T-cell (primary cell): ENCODE measurements around the gene ELMO1. TPM values are rescaled to one million over a fixed set of nuclear protein-coding genes. Genes with fewer than 3 reads are reported as not detected.

ENCODE experiments used
- ATAC-seq, 4 experiments: fragments of 200-7000 bp in 3 of 4; fragments of 150-1000 bp in 1 of 4; cut with Tn5 transposase; replicated peaks in 1 of 4; 1 replicate in 3 of 4; 2 replicates in 1 of 4; pipeline ENCODE4 v1.10.0; 2021; ENCODE audit warnings: moderate library complexity in 3 of 4, mild to moderate bottlenecking in 2 of 4, moderate number of reproducible peaks in 1 of 4
- CTCF ChIA-PET, 2 donors: fragments of 300-600 bp; sonication (Branson Sonifier 250); formaldehyde crosslinking; loops; one replicate each; lab custom pipeline; 2022; ENCODE audit warnings: antibody characterized with exemption in 2 of 2; lab: Charles Lee
- POLR2A ChIA-PET, 2 donors: fragments of 300-600 bp; sonication (Branson Sonifier 250); formaldehyde crosslinking; loops; one replicate each; lab custom pipeline; 2022; ENCODE audit warnings: antibody characterized with exemption in 2 of 2; lab: Charles Lee
- DNase-seq, 35 experiments: peaks; one replicate each; pipeline versions ENCODE4 v3.0.0 to v3.0.0-alpha.2; 2013 to 2023
- H3K27ac ChIP-seq: one replicate; pipeline ENCODE4 v1.5.1; 2013; ENCODE audit warnings: low read length
- H3K27me3 ChIP-seq, 2 experiments: replicated peaks in 1 of 2; 1 replicate in 1 of 2; 2 replicates in 1 of 2; pipeline versions ENCODE4 v1.6.1 to v1.7.0; 2013; ENCODE audit warnings: low read length in 1 of 2, mixed read lengths in 1 of 2; ENCODE audit not compliant: control insufficient read depth in 2 of 2, insufficient read depth in 2 of 2; ENCODE audit errors: extremely low read depth in 1 of 2
- H3K36me3 ChIP-seq, 2 donors: 1 replicate in 1 of 2; 2 replicates in 1 of 2; pipeline versions ENCODE4 v1.6.1 to v1.7.0; 2013; ENCODE audit warnings: low read length in 1 of 2; ENCODE audit not compliant: control insufficient read depth in 2 of 2, insufficient read depth in 1 of 2; ENCODE audit errors: extremely low read depth in 1 of 2
- H3K4me1 ChIP-seq, 2 experiments: 1 replicate in 1 of 2; 2 replicates in 1 of 2; pipeline versions ENCODE4 v1.6.1 to v1.7.0; 2013; ENCODE audit warnings: low read length in 2 of 2, mixed read lengths in 1 of 2; ENCODE audit not compliant: insufficient read depth in 2 of 2, control insufficient read depth in 1 of 2; ENCODE audit errors: extremely low read depth in 1 of 2
- H3K4me3 ChIP-seq, 2 donors: 1 replicate in 1 of 2; 2 replicates in 1 of 2; pipeline versions ENCODE4 v1.5.1 to v1.7.0; 2013; ENCODE audit warnings: mild to moderate bottlenecking in 2 of 2, low read length in 1 of 2, moderate library complexity in 1 of 2; ENCODE audit not compliant: control insufficient read depth in 1 of 2; ENCODE audit errors: extremely low read depth in 1 of 2
- H3K9me3 ChIP-seq: 2 replicates; pipeline ENCODE4 v1.7.0; 2013
- H3K27ac Mint-ChIP-seq, 2 donors: one replicate each; pipeline ENCODE4 v1.8.0; 2020 to 2021; ENCODE audit warnings: mild to moderate bottlenecking in 2 of 2, mixed read lengths in 2 of 2
- H3K27me3 Mint-ChIP-seq, 2 donors: one replicate each; pipeline ENCODE4 v1.8.0; 2021 to 2022; ENCODE audit warnings: mixed read lengths in 2 of 2
- H3K36me3 Mint-ChIP-seq: one replicate; pipeline ENCODE4 v1.8.0; 2021; ENCODE audit warnings: mixed read lengths
- H3K4me1 Mint-ChIP-seq, 3 donors: one replicate each; pipeline ENCODE4 v1.8.0; 2020 to 2022; ENCODE audit warnings: mixed read lengths in 3 of 3, mild to moderate bottlenecking in 1 of 3
- H3K4me3 Mint-ChIP-seq, 3 donors: one replicate each; pipeline ENCODE4 v1.8.0; 2020 to 2022; ENCODE audit warnings: mild to moderate bottlenecking in 3 of 3, mixed read lengths in 3 of 3, moderate library complexity in 3 of 3
- H3K9me3 Mint-ChIP-seq, 3 donors: one replicate each; pipeline ENCODE4 v1.8.0; 2020 to 2022; ENCODE audit warnings: mixed read lengths in 3 of 3
- WGBS: methylation state at CpG from one replicate; pipeline ENCODE4 v1.1.5; 2013; ENCODE audit warnings: missing lambda C conversion rate; ENCODE audit not compliant: insufficient coverage; 5-methylcytosine and 5-hydroxymethylcytosine counted together
- total RNA-seq, 35 experiments: library from RNA in 6 of 35; stranded (reverse) in 6 of 35; fragments of 120-200 nt in 1 of 35; gene quantifications; one replicate each; pipeline versions ENCODE4 v1.2.1 to v1.2.4 and lab custom pipeline; 2013 to 2026

ELMO1 gene
- total RNA-seq, 5 donors from 2014 or later (not counting 1 experiment from before 2014, with no cell fraction given): 101 to 149 (median 113) TPM

GRCh38 chr7:37032258-37032601 is 416.4 kb downstream of the ELMO1 start:
- Histone ChIP-seq H3K9me3 (no peaks in the 10 kb centered on the region), H3K27me3 (no peaks in the 10 kb centered on the region), H3K4me1 (peaks cover 0 to 3% of the 10 kb centered on the region in 2 experiments), H3K36me3 (no peaks in the 10 kb centered on the region), H3K4me3 (no peak overlapping the region), H3K27ac (no peak overlapping the region)
- Mint-ChIP-seq H3K4me1 (peaks cover 33 to 57% (median 48%) of the 10 kb centered on the region in 3 donors), H3K27ac (peak overlapping the region; percentile 25 to 40), H3K36me3 (peaks cover 54% of the 10 kb centered on the region), H3K27me3 (no peaks in the 10 kb centered on the region), H3K9me3 (no peaks in the 10 kb centered on the region), H3K4me3 (no peak overlapping the region)
- DNase-seq (no peak), ATAC-seq (no peak)
- CTCF ChIA-PET: no interaction called here
- 100% methylated on average over 2 of the region's 4 CpGs for WGBS
- POLR2A ChIA-PET: no interaction called here

GRCh38 chr7:37031571-37032257 is 416.9 kb downstream of the ELMO1 start:
- POLR2A ChIA-PET: no interaction called here
- ATAC-seq (peak in 3 of 4 experiments; percentile 72 to 98 (median 74)), DNase-seq (peak in 2 of 35 experiments; percentile 3 to 18)
- Mint-ChIP-seq H3K27ac (peak overlapping the region; percentile 25 to 40), H3K4me3 (no peak overlapping the region), H3K27me3 (no peaks in the 10 kb centered on the region), H3K4me1 (peaks cover 33 to 57% (median 48%) of the 10 kb centered on the region in 3 donors), H3K36me3 (peaks cover 54% of the 10 kb centered on the region), H3K9me3 (no peaks in the 10 kb centered on the region)
- H3K4me3 ChIP-seq: no peak overlapping the region
- H3K36me3 ChIP-seq: no peaks in the 10 kb centered on the region
- peaks cover 0 to 3% of the 10 kb centered on the region in 2 experiments for H3K4me1 ChIP-seq
- H3K27me3 ChIP-seq: no peaks in the 10 kb centered on the region
- H3K9me3 ChIP-seq: no peaks in the 10 kb centered on the region
- CTCF ChIA-PET: no interaction called here
- no peak overlapping the region for H3K27ac ChIP-seq
- 38% methylated on average over 2 of the region's 9 CpGs for WGBS

GRCh38 chr7:37028909-37029440 is 419.7 kb downstream of the ELMO1 start:
- H3K27me3 ChIP-seq: no peaks in the 10 kb centered on the region
- H3K4me3 Mint-ChIP-seq: no peak overlapping the region
- no peak overlapping the region for H3K4me3 ChIP-seq
- H3K27ac ChIP-seq: no peak overlapping the region
- no peaks in the 10 kb centered on the region for H3K9me3 ChIP-seq
- no peaks in the 10 kb centered on the region for H3K36me3 ChIP-seq
- POLR2A ChIA-PET: no interaction called here
- no peaks in the 10 kb centered on the region for H3K27me3 Mint-ChIP-seq
- H3K27ac Mint-ChIP-seq: peak overlapping the region in 1 of 2 donors; percentile 5
- ATAC-seq (no peak), DNase-seq (peak in 2 of 35 experiments; percentile 3 to 4)
- 56% methylated on average over 3 of the region's 5 CpGs for WGBS
- peaks cover 57% of the 10 kb centered on the region for H3K36me3 Mint-ChIP-seq
- H3K9me3 Mint-ChIP-seq: no peaks in the 10 kb centered on the region
- peaks cover 0 to 3% of the 10 kb centered on the region in 2 experiments for H3K4me1 ChIP-seq
- peaks cover 33 to 54% (median 49%) of the 10 kb centered on the region in 3 donors for H3K4me1 Mint-ChIP-seq
- CTCF ChIA-PET: no interaction called here

DNA sequence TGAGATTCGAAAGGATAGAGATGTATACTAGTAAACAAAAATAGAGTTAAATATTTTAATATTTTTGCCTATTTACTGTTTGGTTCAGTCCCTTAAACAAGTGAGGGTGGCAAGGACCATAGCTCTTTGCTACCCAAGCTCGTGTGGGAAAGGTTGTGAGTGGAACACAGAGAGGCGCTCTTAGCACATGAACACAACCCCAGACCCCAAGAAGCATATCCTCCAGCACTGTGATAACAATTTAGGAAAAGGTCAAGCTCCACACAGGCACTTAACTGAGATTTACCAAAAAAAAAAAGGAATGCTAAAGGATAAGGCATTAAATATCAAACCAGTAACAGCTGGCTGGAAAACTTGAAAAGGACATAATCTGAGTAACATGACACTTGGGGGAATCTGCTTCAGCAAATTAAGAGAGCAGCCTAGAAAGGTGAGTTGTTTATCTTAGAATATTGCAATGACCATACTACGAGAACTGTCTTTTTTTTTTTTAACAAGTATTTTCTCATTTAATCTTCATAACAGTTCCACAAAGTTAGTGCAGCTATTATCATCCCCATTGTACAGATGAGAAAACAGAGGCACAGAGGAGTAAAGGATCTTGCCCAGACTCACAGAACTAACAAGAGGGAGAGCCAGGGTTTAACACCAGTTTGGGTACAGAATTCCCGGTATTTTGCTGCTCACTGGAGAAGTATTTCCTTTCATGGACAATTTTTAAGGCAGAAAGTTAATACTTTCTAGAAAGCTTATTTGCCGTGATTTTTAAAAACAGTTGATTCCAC is 420.9 kb downstream of the ELMO1 start:
- DNase-seq: no peak
- Mint-ChIP-seq H3K36me3 (peaks cover 52% of the 10 kb centered on the region), H3K27ac (no peak overlapping the region), H3K4me3 (no peak overlapping the region), H3K4me1 (peaks cover 27 to 42% (median 42%) of the 10 kb centered on the region in 3 donors), H3K27me3 (no peaks in the 10 kb centered on the region), H3K9me3 (no peaks in the 10 kb centered on the region)
- ATAC-seq: no peak
- Histone ChIP-seq H3K27ac (no peak overlapping the region), H3K36me3 (no peaks in the 10 kb centered on the region), H3K4me3 (no peak overlapping the region), H3K27me3 (no peaks in the 10 kb centered on the region), H3K9me3 (no peaks in the 10 kb centered on the region), H3K4me1 (peaks cover 0 to 3% of the 10 kb centered on the region in 2 experiments)
- ChIA-PET CTCF (no interaction called here), POLR2A (no interaction called here)
- 100% methylated on average over 1 of the region's 6 CpGs for WGBS

DNA sequence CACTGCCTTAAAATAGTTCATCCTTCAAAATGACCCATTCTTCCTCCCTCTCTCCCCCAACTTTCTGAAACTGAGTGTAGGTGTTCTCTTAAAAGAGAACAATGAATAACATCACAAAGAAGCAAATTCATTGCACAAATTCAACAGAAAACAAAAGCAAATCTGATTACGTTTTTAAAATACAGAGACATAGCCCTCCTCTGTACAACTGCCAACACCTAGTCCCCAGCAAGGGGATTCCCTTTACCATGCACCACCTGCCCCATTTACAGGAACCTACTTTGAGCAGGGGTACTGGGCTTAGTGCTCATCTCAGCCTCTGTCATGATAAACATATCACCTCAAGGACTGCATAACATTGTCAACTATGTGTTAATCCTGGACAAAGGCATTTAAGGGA is 421.6 kb downstream of the ELMO1 start:
- 40% methylated on average over 1 of the region's 1 CpG for WGBS
- Mint-ChIP-seq H3K27me3 (no peaks in the 10 kb centered on the region), H3K4me3 (no peak overlapping the region), H3K36me3 (peaks cover 51% of the 10 kb centered on the region), H3K9me3 (no peaks in the 10 kb centered on the region), H3K27ac (no peak overlapping the region), H3K4me1 (peaks cover 27 to 36% (median 35%) of the 10 kb centered on the region in 3 donors)
- H3K36me3 ChIP-seq: no peaks in the 10 kb centered on the region
- H3K9me3 ChIP-seq: no peaks in the 10 kb centered on the region
- DNase-seq (no peak), ATAC-seq (no peak)
- CTCF ChIA-PET: no interaction called here
- H3K27me3 ChIP-seq: no peaks in the 10 kb centered on the region
- H3K27ac ChIP-seq: no peak overlapping the region
- no peaks in the 10 kb centered on the region for H3K4me1 ChIP-seq
- POLR2A ChIA-PET: no interaction called here
- no peak overlapping the region for H3K4me3 ChIP-seq

DNA sequence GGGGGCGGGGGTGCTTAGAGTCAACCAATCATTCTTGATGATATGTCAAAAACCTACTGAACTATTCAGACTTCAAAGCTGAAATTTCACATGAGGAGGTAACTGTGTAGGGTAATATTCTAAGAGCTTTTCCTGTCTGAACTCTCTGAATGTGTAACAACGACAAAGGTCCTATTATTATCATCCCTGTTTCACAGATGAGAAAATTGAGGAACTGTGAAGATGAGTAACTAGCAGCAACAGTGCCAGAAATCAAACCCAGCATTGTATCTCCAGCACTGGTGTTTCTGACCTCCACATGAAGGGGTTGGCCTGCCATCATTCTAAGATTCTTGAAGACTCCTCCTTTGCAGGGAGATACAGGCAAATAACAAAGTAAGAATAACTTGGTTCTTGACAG is 429.7 kb downstream of the ELMO1 start:
- DNase-seq (no peak), ATAC-seq (no peak)
- Histone ChIP-seq H3K4me3 (no peak overlapping the region), H3K9me3 (no peaks in the 10 kb centered on the region), H3K27ac (no peak overlapping the region), H3K4me1 (no peaks in the 10 kb centered on the region), H3K27me3 (no peaks in the 10 kb centered on the region), H3K36me3 (no peaks in the 10 kb centered on the region)
- peaks cover 46% of the 10 kb centered on the region for H3K36me3 Mint-ChIP-seq
- ChIA-PET POLR2A (no interaction called here), CTCF (no interaction called here)
- peaks cover 12 to 21% (median 14%) of the 10 kb centered on the region in 3 donors for H3K4me1 Mint-ChIP-seq
- no peaks in the 10 kb centered on the region for H3K27me3 Mint-ChIP-seq
- H3K27ac Mint-ChIP-seq: no peak overlapping the region
- H3K4me3 Mint-ChIP-seq: no peak overlapping the region
- WGBS: no CpG with 5 or more reads among the region's 2 CpGs
- peaks cover 0 to 4% (median 3%) of the 10 kb centered on the region in 3 donors for H3K9me3 Mint-ChIP-seq
